ENCODE results near the gene ZNF451.

Gene ZNF451

DNA sequence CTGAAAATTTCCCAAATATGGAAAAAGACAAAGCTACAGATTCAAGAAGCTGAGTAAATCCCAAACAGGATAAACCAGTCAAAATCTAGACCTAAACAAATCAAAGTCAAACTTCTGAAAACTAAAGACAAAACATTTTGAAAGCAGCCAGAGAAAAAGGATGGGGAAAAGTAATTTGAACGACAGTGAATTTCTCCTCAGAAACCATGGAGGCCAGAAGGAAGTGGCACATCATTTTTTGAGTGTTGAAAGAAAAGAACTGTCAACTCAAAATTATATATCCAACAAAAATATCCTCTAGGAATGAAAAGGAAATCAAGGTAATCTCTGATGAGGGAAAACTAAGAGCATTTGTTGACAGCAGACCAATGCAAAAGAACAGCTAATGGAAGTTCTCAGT, 125.3 kb downstream of the ZNF451 start:
- no peaks in the 10 kb centered on the region for H3K27me3 ChIP-seq (ENCODE audit: insufficient read depth, poor library complexity, severe bottlenecking)
- TF ChIP-seq POLR2AphosphoS5 (IDR thresholded peaks at IDR 0.05; ENCODE audit: low read depth) (no peak), GABPA (IDR thresholded peaks at IDR 0.05; ENCODE audit: low read depth) (no peak), SPI1 (IDR thresholded peaks at IDR 0.05; ENCODE audit: borderline replicate concordance, low read depth) (no peak)
- TF ChIP-seq, protein P1, sequence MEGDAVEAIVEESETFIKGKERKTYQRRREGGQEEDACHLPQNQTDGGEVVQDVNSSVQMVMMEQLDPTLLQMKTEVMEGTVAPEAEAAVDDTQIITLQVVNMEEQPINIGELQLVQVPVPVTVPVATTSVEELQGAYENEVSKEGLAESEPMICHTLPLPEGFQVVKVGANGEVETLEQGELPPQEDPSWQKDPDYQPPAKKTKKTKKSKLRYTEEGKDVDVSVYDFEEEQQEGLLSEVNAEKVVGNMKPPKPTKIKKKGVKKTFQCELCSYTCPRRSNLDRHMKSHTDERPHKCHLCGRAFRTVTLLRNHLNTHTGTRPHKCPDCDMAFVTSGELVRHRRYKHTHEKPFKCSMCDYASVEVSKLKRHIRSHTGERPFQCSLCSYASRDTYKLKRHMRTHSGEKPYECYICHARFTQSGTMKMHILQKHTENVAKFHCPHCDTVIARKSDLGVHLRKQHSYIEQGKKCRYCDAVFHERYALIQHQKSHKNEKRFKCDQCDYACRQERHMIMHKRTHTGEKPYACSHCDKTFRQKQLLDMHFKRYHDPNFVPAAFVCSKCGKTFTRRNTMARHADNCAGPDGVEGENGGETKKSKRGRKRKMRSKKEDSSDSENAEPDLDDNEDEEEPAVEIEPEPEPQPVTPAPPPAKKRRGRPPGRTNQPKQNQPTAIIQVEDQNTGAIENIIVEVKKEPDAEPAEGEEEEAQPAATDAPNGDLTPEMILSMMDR (IDR thresholded peaks at IDR 0.05; ENCODE audit: insufficient read depth, low read length): no peak
- TF ChIP-seq, protein P2, sequence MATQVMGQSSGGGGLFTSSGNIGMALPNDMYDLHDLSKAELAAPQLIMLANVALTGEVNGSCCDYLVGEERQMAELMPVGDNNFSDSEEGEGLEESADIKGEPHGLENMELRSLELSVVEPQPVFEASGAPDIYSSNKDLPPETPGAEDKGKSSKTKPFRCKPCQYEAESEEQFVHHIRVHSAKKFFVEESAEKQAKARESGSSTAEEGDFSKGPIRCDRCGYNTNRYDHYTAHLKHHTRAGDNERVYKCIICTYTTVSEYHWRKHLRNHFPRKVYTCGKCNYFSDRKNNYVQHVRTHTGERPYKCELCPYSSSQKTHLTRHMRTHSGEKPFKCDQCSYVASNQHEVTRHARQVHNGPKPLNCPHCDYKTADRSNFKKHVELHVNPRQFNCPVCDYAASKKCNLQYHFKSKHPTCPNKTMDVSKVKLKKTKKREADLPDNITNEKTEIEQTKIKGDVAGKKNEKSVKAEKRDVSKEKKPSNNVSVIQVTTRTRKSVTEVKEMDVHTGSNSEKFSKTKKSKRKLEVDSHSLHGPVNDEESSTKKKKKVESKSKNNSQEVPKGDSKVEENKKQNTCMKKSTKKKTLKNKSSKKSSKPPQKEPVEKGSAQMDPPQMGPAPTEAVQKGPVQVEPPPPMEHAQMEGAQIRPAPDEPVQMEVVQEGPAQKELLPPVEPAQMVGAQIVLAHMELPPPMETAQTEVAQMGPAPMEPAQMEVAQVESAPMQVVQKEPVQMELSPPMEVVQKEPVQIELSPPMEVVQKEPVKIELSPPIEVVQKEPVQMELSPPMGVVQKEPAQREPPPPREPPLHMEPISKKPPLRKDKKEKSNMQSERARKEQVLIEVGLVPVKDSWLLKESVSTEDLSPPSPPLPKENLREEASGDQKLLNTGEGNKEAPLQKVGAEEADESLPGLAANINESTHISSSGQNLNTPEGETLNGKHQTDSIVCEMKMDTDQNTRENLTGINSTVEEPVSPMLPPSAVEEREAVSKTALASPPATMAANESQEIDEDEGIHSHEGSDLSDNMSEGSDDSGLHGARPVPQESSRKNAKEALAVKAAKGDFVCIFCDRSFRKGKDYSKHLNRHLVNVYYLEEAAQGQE (IDR thresholded peaks at IDR 0.05; ENCODE audit: insufficient replicate concordance, low read depth): no peak
- DNase-seq (ENCODE audit: low read depth in 1 of 2, low spot score in 1 of 2): no peak
- H3K27ac ChIP-seq (replicated peaks): no peak overlapping the region
- no peak overlapping the region for H3K4me3 ChIP-seq (replicated peaks; ENCODE audit: insufficient read depth, low read length)

DNA sequence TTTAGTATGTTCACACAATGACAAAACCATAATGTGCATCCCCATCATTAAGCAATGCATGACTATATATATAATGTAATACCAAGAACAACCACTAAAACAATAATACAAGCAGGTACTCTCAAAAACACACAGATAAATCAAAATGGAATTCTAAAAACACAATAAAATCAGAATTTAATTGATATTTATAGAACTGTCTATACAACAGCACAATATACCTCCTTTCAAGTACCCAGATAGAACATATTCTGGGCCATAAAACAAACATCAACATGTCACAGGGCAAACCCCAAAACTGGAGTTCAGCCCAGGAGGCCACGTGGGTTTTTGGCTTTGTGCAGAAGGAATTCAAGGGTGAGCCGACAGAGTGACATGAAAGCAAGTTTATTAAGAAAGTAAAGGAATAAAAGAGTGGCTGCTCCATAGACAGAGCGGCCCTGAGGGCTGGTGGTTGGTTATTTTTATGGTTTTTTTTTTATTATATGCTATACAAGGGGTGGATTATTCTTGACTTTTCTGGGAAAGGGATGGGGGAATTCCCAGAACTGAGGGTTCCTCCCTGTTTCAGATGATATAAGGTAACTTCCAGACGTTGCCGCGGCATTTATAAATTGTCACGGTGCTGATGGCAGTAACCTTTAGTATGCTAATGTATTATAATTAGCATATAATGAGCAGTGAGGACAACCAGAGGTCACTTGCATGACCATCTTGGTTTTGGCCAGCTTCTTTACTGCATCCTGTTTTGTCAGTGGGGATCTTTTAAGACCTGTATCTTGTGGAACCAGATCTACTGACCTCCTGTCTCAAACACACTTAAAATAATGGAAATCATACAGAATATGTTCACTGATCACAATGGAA, 126.5 kb downstream of the ZNF451 start:
- Histone ChIP-seq H3K27ac (replicated peaks) (no peak overlapping the region), H3K4me3 (replicated peaks; ENCODE audit: insufficient read depth, low read length) (no peak overlapping the region), H3K27me3 (ENCODE audit: insufficient read depth, poor library complexity, severe bottlenecking) (no peaks in the 10 kb centered on the region)
- TF ChIP-seq POLR2AphosphoS5 (IDR thresholded peaks at IDR 0.05; ENCODE audit: low read depth) (no peak), SPI1 (IDR thresholded peaks at IDR 0.05; ENCODE audit: borderline replicate concordance, low read depth) (no peak), GABPA (IDR thresholded peaks at IDR 0.05; ENCODE audit: low read depth) (no peak)
- TF ChIP-seq, protein P2 (IDR thresholded peaks at IDR 0.05; ENCODE audit: insufficient replicate concordance, low read depth): no peak
- TF ChIP-seq, protein P1 (IDR thresholded peaks at IDR 0.05; ENCODE audit: insufficient read depth, low read length): no peak
- DNase-seq (ENCODE audit: low read depth in 1 of 2, low spot score in 1 of 2): no peak

GRCh38 chr6:57217270-57217669, 127.3 kb downstream of the ZNF451 start:
- Histone ChIP-seq H3K4me3 (replicated peaks; ENCODE audit: insufficient read depth, low read length) (no peak overlapping the region), H3K27me3 (ENCODE audit: insufficient read depth, poor library complexity, severe bottlenecking) (no peaks in the 10 kb centered on the region), H3K27ac (replicated peaks) (no peak overlapping the region)
- DNase-seq (ENCODE audit: low read depth in 1 of 2, low spot score in 1 of 2): no peak
- TF ChIP-seq, protein P2 (IDR thresholded peaks at IDR 0.05; ENCODE audit: insufficient replicate concordance, low read depth): no peak
- TF ChIP-seq POLR2AphosphoS5 (IDR thresholded peaks at IDR 0.05; ENCODE audit: low read depth) (no peak), GABPA (IDR thresholded peaks at IDR 0.05; ENCODE audit: low read depth) (no peak), SPI1 (IDR thresholded peaks at IDR 0.05; ENCODE audit: borderline replicate concordance, low read depth) (no peak)
- TF ChIP-seq, protein P1 (IDR thresholded peaks at IDR 0.05; ENCODE audit: insufficient read depth, low read length): no peak

Data from HL-60 (cell line).